Activated naive CD4-positive, alpha-beta T cell treated with Interleukin-2 at 50 U/mL for 16 hours (primary cell): ENCODE data around the gene WIPF1.

ENCODE experiments used
- DNase-seq: peaks from one replicate; pipeline ENCODE4 v3.0.0-alpha.2; 2020

The WIPF1 gene, protein sequence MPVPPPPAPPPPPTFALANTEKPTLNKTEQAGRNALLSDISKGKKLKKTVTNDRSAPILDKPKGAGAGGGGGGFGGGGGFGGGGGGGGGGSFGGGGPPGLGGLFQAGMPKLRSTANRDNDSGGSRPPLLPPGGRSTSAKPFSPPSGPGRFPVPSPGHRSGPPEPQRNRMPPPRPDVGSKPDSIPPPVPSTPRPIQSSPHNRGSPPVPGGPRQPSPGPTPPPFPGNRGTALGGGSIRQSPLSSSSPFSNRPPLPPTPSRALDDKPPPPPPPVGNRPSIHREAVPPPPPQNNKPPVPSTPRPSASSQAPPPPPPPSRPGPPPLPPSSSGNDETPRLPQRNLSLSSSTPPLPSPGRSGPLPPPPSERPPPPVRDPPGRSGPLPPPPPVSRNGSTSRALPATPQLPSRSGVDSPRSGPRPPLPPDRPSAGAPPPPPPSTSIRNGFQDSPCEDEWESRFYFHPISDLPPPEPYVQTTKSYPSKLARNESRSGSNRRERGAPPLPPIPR

DNA sequence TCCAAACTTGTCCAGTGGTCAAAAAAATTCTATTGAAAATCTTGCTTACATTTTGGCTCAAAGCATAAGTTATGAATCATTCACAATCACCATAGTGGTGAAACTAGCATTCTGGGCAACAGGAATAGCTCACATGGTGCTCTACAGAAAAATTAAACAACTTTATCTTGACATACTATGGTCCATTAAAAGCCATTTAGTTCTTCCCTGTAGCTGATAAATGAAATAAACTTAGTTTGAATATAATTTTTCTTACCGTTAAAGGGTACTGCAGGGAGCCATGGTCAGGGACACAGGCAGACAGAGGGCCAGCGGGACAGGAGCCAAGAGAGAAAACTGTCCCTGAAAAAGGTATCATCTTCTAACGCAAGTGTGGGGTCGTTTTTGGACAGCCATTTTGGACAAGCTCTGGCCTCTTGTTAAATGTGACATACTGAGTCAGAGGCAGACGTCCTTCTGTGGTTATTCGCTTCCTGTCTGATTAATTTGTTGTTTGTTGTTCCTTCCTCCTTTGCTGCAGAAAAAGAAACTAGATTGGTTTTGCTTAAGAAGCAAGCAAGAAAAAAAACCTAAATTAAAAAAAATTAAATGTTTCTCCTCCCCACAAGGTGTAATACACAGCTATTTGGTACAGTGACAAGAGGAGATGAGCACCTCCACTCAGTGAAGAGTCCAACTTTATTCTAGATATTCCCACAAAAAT, at the start of gene WIPF1:
TSS of gene WIPF1 (minus strand) at position 460 of the 703 bp plus-strand sequence. CDS start 12,231 bp downstream, outside the sequence.
- DNase-seq, result peak; percentile 43

DNA sequence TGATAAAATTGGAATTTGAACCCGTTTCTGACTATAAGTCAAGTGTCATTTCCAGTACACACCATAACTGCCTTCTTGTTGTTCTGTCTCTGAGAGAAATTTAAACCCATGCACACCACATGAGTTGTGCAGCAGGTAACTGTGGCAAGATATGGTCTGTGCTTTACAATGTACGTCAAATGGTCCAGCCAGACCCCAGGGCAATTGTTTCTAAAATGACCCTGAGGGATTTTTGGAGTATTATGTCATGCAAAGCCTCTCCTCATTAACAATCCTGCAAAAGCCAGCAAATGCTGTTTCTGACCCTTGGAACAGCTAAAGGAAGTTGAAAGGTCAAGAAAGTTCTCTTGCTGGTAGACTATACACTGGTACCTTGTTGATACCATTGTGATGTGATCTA, 47.7 kb upstream of the WIPF1 start:
- DNase-seq, result no peak

DNA sequence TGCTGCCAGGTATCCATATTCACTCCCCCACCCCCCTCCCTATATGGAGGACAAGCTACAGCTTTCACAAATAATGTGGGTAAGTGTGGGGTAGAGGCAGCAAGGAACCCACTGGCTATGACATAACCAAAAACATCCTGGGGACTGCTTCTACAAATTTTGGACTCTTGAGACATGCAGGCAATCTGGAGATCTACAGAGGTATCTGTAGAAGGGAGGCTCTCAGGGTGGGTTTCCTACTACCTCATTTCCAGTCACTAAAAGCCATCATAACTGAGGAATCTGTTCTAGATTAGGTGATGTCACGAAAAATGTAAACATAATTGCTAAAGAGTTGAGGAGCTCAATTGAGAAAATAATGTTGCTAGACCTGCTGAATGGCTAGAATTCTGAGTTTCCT, 46.8 kb upstream of the WIPF1 start:
- DNase-seq, result no peak

DNA sequence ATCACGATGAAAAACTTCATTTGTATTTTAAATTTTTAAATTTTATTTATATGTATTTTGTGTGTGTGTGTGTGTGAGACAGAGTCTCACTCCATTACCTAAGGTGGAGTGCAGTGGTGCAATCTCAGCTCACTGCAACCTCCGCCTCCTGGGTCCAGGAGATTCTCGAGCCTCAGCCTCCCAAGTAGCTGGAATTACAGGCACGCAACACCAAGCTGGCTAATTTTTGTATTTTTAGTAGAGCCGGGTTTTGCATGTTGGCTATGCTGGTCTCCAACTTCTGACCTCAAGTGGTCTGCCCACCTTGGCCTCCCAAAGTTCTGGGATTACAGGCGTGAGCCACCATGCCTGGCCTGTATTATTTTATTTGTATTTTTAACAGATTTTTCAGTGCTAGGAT, 45.8 kb upstream of the WIPF1 start:
- DNase-seq, result no peak

DNA sequence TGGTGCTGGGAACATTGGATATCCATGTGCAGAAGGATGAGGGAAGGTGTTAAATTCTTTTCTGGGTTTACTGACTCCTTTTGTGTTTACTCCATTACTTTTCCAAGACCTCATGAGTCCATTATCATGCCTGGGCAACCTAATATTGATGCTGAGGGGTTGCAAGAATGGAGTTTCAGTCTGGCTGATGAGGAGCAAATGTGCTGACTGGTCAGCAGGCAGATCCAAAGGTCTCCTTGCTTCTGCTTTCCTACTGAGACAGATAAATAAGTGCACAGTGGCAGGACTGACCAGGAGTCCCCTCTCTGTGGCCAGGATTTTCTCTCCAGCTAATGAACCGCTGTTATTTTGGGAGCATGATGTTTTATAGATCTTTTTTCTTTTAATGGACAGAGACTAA, 43.6 kb upstream of the WIPF1 start:
- no peak for DNase-seq

DNA sequence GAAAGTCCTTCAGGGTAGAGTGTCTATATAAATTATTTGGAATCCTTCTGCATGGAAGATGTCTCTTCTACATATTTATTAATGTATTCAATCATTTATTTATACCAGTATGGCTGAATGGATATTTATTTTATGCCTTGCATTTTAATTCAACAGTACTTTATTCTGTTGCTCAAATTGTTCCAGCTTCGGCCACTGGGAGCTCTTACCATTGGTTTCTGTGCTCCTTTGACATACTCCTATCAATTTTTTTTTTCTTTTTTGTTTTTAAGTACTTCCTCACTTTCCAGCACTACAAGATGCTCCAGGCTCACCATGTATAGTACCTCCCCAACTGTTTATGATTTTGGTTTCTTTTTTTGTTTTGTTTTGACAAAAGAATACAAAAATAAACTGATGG, 39.4 kb upstream of the WIPF1 start:
- no peak for DNase-seq

DNA sequence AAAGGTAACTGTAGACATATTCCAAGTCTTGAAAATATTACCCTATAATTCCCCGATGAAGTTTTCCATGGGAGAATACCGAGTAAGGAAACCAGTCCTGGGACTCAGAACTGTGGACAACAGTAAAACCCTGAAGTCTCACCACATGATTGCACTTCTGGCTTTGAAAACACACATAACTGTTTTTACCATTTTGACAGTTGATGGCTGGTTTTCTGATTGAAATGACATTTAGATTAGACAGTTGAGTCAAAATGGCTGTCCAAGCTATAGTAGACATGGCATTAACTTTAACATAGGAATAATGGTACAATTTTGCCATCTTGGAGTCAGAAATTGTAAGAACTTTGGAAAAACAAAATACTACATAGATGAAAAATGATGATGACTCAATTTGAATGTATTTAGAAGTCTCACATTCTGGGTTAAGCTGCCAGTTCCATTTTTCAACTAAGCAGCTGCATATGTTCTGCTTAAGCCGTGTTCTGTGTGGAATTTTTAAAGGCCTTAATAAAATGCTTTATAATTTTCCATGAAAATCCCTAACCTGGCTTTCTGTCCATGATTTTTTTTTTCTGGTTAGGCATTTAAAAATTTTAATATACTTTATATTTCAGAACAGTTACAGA, 38.3 kb upstream of the WIPF1 start:
- DNase-seq, result no peak

DNA sequence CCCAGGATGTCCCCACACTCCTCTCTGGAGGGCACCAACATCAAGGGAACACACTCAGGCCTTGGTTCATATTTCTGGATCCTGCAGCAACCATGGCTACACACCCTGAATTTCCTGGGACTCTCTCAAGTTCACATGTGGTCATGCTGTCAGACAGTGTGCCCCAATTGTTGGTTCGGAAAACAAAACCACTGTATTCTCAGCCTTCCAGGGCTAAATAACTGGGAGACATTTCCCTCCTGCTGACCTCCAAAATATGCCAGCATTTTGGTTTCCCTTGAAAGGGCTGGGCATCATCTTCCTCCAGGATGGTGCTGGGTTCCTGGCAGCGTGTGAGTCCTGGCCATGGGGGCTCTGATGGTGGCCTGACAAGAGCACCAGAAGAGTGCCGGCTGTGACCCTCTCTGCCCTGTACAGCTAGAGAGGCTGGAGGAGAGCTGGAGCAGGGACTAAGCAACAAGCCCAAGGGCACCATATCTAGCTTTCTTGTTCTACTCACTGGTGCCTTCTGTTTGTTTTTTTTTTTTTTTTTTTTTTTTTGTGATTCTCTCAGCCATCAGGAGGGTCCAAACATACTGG, 37.5 kb upstream of the WIPF1 start:
- DNase-seq, result no peak

DNA sequence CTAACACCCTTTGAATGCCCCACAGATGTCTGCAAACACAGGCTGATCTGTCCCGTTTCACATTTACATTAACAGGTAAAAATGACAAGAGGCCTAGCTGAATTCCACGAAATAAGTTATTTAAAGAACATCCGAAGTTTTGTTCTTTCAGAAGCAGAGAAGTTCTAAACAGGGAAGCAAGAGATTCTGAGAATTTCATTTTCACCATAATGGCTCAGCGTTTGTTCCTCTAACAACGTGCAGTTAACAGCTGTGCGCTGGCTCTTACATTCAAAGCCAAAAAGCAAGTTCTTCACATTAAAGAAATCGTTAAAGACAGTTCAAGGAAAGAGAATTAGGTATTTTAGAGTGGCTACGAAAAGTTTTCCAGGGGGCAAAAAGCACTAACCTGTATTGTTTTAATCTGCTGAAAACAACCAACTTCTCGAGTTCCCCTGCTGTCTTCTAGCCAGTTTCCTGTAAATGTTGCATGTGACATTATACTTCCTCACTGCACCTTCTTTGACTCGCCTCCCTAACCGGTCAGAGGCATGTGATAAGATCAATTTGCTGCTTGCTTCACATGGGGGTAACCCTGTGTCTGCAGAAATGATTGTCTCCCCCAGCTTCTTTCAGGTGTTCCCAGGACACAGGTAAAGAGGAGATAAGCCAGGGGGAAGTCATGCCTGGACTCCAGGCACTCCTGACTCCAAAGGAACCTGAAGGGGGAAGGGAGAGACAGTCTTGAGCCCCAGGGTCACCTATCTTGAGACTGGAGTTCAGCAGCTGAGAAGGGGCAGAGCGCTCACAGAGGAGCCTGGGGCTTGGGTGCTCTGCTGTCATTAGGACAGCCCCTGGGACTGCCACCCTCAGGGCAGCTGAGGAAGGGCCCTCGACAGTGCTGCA, 36.8 kb upstream of the WIPF1 start:
- DNase-seq, result peak; percentile 51

DNA sequence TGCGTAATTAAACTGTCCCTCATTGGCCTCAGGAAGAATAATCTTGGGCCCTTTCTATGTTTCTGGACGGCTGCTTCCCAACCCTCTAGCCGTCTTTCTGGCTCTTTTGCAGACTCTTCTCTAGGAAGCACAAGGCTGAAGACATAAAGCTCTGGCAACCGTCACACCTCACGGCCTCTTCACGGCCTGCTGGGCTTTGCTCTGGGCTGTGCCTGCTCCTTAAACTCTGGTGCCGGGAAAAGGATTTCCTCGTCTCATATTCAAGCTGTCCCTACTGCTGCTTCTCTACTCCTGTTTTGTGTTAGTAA, 36.0 kb upstream of the WIPF1 start:
- no peak for DNase-seq

DNA sequence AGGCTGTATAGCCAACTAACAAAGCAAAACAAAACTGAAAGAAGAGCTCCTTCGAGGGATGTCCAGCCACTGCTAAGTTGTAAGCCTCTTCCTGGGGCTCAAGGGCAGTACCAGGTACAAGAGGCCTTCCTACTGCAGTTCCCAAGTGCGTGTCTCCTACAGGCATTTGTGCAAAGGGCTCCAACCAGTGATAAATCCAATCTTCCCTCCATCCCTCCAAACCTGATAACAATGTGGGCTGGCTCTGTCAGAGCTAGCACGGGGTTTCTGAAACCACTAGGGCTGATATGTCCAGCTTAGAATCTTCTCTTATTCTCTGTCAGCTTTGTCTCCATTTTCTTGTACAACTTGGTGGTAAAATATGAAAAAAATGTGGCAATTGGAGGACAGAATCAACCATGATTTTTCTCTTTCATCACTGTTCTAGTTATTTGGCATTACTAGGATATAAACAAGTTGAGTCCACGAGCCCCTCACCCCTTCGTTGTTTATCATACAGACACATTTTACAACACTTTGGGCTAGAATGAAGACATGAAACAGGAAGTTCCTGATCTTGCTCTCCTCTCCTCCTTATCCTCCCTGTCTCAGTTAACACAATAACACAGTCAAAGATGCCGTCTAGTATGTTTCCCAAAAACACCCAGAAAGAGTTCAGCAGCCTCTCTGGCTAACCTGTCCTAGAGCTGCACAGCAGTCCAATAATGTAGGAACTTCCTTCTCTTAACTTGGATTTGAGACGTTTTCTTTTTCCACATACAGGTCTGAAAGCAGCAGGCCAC, 35.4 kb upstream of the WIPF1 start:
- DNase-seq, result no peak

DNA sequence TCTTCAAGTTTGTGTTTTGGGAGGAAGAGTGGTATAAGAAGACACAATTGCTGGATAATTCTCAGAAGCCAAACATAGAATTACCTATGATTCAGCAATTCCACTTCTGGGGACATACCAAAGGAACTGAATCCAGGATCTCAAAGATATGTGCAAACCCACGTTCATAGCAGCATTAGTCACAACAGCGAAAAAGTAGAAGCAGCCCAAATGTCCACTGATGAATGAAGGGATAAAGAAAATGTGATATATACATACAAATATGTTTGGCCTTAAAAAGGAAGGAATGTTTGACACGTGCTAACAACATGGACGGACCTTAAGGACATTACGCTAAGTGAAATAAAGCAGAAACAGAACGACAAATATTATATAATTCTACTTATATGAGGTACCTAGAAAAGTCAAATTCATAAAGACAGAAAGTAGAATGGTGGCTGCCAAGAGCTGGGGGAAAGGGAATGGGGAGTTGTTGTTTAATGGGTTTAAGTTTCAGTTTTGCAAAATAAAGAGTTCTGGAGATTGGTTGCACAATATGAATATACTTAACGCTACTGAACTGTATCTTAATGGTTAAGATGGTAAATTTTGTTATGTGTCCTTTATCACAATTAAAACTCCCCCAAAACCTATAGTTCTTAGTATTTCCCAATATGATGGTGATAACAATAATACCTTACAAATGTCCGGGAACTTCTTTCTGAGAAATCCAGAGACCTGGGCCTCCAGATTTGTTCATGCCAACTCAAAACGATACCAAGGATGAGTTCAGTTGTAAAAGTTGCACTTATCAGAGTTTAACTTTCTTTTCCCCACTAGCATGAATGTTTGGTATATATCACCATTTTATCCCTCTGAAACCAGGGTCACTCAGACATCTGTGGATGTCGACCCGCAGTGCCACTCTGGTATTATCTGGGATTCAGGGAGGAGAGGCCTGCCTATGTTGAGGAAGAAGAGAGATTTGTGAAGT, 33.7 kb upstream of the WIPF1 start:
- no peak for DNase-seq

DNA sequence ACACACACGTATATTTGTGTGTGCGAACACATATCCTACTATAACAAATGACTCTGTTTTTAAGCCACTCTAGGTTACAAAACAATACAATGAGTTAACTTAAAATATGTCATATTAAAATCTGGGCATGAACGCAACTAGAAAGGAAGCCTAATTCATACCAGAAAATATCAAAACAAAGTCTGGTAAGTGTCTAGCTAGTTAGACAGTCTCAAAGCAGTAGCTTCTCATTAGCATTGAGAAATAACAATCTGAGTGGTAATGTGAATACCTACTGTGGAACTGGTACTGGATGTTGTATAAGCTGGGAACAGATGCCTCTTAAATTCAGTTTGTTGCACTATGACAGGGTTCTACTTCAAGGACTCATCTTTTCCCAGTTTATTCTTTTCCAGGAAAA, 32.5 kb upstream of the WIPF1 start:
- DNase-seq, result no peak

DNA sequence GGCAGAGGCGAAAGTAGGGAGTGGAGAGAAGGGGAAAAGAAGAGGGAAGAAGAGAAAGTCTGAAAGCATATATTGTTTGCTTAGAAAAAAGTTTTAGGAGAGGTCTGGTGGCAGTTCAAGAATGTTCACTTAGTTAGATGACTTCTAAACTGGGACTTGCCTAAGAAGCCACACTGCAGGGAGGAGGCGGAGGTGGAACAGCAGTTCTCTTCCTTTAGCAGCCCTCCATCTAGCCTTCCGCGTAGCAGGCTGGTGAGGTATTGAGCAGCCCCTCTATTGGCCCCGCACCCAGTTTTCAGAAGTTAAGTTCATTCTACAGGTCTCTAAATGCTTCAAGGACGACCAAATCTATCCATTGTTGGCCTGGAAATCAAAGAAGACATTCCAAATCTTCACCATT, 31.9 kb upstream of the WIPF1 start:
- DNase-seq, result no peak

DNA sequence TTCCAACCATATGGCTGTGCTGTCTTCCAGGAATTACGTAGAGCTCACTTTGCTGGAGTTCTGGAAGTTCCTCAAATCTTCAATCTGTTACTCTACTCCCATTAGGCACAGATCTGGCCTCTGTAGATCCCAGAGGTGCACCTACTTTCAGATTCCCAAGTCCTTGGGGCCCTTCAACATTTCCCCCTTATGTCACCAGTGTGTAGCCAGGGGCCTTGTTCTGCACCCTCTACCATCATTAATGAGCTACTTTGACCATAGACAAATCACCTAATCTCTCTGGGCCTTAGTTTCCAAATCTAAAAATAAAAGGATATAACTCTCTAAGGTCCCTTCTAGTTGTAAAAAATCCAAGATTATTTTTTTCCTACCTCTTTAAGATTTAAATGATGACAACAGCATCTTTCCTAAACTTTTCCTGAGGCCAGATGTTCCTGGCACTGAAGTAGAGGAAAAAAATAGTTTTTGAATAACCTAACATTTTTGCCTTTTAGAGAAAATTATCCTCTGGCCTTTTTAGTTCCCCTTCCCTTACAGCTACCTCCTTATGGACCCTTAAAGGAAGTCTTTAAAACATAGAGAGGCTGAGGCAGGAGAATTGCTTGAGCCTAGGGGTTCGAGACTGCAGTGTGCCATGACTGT, 31.0 kb upstream of the WIPF1 start:
- DNase-seq, result no peak

DNA sequence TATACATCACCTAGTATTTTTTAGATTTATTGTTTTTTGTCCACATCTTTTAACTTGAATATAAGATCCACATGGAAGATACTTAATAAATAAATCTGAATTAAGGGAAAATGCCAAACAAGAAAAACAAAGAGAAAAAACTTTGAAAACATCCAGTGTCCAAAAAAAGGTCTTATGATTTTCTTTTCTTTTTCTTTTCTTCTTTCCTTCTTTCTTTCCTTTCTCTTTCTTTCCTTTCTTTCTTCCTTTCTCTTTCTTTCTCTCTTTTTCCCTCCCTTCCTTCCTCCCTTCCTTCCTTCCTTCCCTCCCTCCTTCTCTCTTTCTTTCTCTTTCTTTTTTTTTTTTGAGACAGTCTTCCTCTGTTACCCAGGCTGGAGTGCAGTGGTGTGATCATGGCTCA, 29.6 kb upstream of the WIPF1 start:
- DNase-seq, result no peak

DNA sequence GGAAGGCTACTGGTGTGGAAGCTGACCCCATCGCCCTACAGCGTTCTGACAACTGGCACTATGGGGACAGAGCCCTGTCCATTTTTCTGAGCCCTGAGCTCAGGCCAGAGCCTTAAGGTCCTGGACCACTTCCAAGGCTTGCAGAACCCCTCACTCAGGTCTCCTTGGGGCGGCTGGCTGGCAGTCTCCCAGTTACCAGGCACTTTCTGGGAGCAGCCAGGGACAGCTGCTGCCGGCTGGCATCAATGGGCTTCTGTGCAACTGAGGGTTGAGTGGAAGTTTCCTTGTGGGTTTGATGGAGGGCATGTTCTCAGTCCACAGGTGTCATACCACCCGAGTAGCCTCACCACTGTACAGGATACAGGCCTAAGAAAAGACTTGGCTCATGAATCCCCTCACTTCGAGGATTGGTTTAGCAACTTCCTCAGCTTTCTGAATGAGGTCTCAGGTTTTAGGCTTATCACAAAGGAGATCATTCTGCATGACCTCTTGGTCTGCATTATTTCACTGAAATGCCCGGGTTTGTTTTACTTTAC, 27.4 kb upstream of the WIPF1 start:
- DNase-seq, result no peak

DNA sequence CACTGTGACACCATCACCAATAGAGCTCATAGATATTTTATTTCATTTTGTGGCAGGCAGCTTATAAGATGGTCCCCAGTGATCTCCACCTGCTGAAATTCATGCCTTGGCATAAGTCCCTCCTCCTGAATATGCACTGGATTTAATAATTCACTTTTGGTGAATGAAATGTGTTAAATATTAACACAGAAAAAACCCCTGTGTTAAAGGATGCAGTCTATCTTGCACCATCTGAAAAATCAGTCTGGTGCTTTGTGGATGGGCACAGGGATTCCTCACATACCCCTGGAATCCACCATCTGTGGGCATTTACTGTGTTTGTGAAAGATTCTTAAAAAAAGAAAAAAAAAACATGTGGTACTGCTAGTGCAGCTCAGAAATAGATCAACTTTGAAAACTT, 26.1 kb upstream of the WIPF1 start:
- DNase-seq, result no peak

DNA sequence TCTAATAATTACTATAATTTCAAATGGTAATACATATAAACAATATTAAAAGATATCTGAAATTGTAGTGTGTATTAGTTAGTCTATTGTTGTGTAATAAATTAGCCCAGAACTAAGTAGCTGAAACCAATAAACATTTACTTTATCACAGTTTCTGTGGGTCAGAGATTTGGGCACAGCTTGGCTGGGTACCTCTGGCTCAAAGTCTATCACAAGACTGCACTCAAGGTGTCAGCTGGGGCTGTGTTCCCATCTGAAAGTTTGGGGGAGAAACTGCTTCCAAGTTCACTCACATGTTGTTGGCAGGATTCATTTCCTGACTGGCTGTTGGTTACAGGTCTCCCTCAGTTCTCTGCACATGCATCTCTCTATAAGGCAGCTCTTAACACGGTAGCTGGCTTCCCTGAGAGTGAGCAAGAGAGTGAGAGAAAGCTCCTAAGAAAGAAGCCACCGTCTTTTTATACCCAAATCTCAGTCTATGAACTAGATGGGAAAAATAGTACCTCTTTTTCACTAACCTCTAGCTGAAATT, 25.6 kb upstream of the WIPF1 start:
- no peak for DNase-seq
